GM19240 (cell line): ENCODE measurements around the gene PDHB.

Experiments used
- DNase-seq: peaks from one replicate; pipeline ENCODE4 v3.0.0; 2011; ENCODE audit warnings: low spot score; ENCODE audit not compliant: insufficient read length

The PDHB gene

GRCh38 chr3:58433400-58434167 is at the start of gene PDHB:
Gene PDHB, minus strand, starts transcription at chr3:58433832. Its CDS starts 23 bp downstream, at chr3:58433809.
- DNase-seq: peak; percentile 79

- DNase-seq: no peak
Observed at GRCh38 chr3:58482917-58483636, 49.4 kb upstream of the PDHB start.

- no peak for DNase-seq
Observed at GRCh38 chr3:58480309-58480708, 46.7 kb upstream of the PDHB start.

- no peak for DNase-seq
Observed at GRCh38 chr3:58478781-58479180, 45.1 kb upstream of the PDHB start.

- no peak for DNase-seq
Observed at GRCh38 chr3:58474967-58475578, 41.4 kb upstream of the PDHB start.

- DNase-seq: no peak
Observed at GRCh38 chr3:58474348-58474911, 40.8 kb upstream of the PDHB start.

GRCh38 chr3:58473275-58473674 is 39.6 kb upstream of the PDHB start:
- no peak for DNase-seq

- DNase-seq: no peak
Observed at GRCh38 chr3:58471025-58471887, 37.6 kb upstream of the PDHB start.

GRCh38 chr3:58470363-58471024 is 36.9 kb upstream of the PDHB start:
- DNase-seq: no peak

GRCh38 chr3:58469096-58469495 is 35.5 kb upstream of the PDHB start:
- DNase-seq: no peak

- no peak for DNase-seq
Observed at GRCh38 chr3:58466899-58467563, 33.4 kb upstream of the PDHB start.

- no peak for DNase-seq
Observed at GRCh38 chr3:58464866-58465265, 31.2 kb upstream of the PDHB start.

- DNase-seq: no peak
Observed at GRCh38 chr3:58463942-58464271, 30.3 kb upstream of the PDHB start.

GRCh38 chr3:58463181-58463941 is 29.7 kb upstream of the PDHB start:
- DNase-seq: peak; percentile 78

- DNase-seq: no peak
Observed at GRCh38 chr3:58462829-58463180, 29.2 kb upstream of the PDHB start.

GRCh38 chr3:58459160-58459559 is 25.5 kb upstream of the PDHB start:
- DNase-seq: no peak

GRCh38 chr3:58452176-58452575 is 18.5 kb upstream of the PDHB start:
- no peak for DNase-seq

GRCh38 chr3:58441514-58442450 is 8.2 kb upstream of the PDHB start:
- no peak for DNase-seq
